CD8-positive, alpha-beta memory T cell (primary cell): ENCODE results near the gene TXNDC9. TPM values are rescaled to one million over a fixed set of nuclear protein-coding genes. Genes with fewer than 3 reads are reported as not detected.

Experiments used
- CTCF ChIA-PET: fragments of 350-600 bp; sonication (Branson Sonifier 250); formaldehyde crosslinking; loops from one replicate; lab custom pipeline; 2021; ENCODE audit warnings: antibody characterized with exemption; lab: Charles Lee
- POLR2A ChIA-PET: fragments of 350-600 bp; sonication (Branson Sonifier 250); formaldehyde crosslinking; loops from one replicate; lab custom pipeline; 2021; ENCODE audit warnings: antibody characterized with exemption; lab: Charles Lee
- DNase-seq, 5 donors: peaks; one replicate each; pipeline versions ENCODE4 v3.0.0 to v3.0.0-alpha.2; 2020 to 2022; ENCODE audit warnings: mixed read lengths in 1 of 5
- H3K27ac ChIP-seq: one replicate; pipeline ENCODE4 v1.7.0; 2013; ENCODE audit warnings: low read depth, mild to moderate bottlenecking, low read length, moderate library complexity
- H3K27me3 ChIP-seq: 2 replicates; pipeline ENCODE4 v1.7.0; 2013; ENCODE audit warnings: low read length, mild to moderate bottlenecking; ENCODE audit not compliant: insufficient read depth, poor library complexity, severe bottlenecking
- H3K36me3 ChIP-seq: 2 replicates; pipeline ENCODE4 v1.7.0; 2013; ENCODE audit warnings: mild to moderate bottlenecking, low read length, moderate library complexity; ENCODE audit not compliant: insufficient read depth
- H3K4me1 ChIP-seq: 2 replicates; pipeline ENCODE4 v1.7.0; 2013; ENCODE audit warnings: mild to moderate bottlenecking, low read length, moderate library complexity; ENCODE audit not compliant: insufficient read depth
- H3K4me3 ChIP-seq: 2 replicates; pipeline ENCODE4 v1.7.0; 2013; ENCODE audit warnings: mild to moderate bottlenecking, low read length
- H3K9me3 ChIP-seq: 2 replicates; pipeline ENCODE4 v1.7.0; 2013; ENCODE audit warnings: mild to moderate bottlenecking, low read length
- H3K27ac Mint-ChIP-seq, 8 donors: one replicate each; pipeline ENCODE4 v1.8.0; 2020 to 2021; ENCODE audit warnings: mixed read lengths in 8 of 8, mild to moderate bottlenecking in 6 of 8, inconsistent platforms in 3 of 8, moderate library complexity in 3 of 8
- H3K27me3 Mint-ChIP-seq, 2 donors: one replicate each; pipeline ENCODE4 v1.8.0; 2020 to 2021; ENCODE audit warnings: mixed read lengths in 2 of 2, mild to moderate bottlenecking in 1 of 2, moderate library complexity in 1 of 2
- H3K36me3 Mint-ChIP-seq, 3 donors: one replicate each; pipeline ENCODE4 v1.8.0; 2020 to 2021; ENCODE audit warnings: mixed read lengths in 3 of 3, inconsistent platforms in 1 of 3, mild to moderate bottlenecking in 1 of 3
- H3K4me1 Mint-ChIP-seq, 3 donors: one replicate each; pipeline ENCODE4 v1.8.0; 2020 to 2021; ENCODE audit warnings: mixed read lengths in 3 of 3, inconsistent platforms in 1 of 3, mild to moderate bottlenecking in 1 of 3
- H3K4me3 Mint-ChIP-seq, 7 donors: one replicate each; pipeline ENCODE4 v1.8.0; 2020 to 2021; ENCODE audit warnings: mixed read lengths in 7 of 7, mild to moderate bottlenecking in 6 of 7, moderate library complexity in 4 of 7, inconsistent platforms in 2 of 7
- H3K9me3 Mint-ChIP-seq, 5 donors: one replicate each; pipeline ENCODE4 v1.8.0; 2020 to 2022; ENCODE audit warnings: mixed read lengths in 5 of 5, mild to moderate bottlenecking in 3 of 5, moderate library complexity in 2 of 5, inconsistent platforms in 1 of 5
- polyA plus RNA-seq: library from polyadenylated mRNA; unstranded; fragments of 300-500 nt; fragmentation: Illumina TruSeq; gene quantifications from one replicate; pipeline ENCODE4 v1.2.3, GENCODE V29; 2021
- total RNA-seq, 2 experiments: library from RNA; stranded (reverse); gene quantifications; one replicate each; pipeline ENCODE4 v1.2.3, GENCODE V29; 2021

The TXNDC9 gene, protein sequence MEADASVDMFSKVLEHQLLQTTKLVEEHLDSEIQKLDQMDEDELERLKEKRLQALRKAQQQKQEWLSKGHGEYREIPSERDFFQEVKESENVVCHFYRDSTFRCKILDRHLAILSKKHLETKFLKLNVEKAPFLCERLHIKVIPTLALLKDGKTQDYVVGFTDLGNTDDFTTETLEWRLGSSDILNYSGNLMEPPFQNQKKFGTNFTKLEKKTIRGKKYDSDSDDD
- total RNA-seq (10 to 100 TPM; 32.9 to 34.1 TPM), polyA plus RNA-seq (51.3 TPM)

DNA sequence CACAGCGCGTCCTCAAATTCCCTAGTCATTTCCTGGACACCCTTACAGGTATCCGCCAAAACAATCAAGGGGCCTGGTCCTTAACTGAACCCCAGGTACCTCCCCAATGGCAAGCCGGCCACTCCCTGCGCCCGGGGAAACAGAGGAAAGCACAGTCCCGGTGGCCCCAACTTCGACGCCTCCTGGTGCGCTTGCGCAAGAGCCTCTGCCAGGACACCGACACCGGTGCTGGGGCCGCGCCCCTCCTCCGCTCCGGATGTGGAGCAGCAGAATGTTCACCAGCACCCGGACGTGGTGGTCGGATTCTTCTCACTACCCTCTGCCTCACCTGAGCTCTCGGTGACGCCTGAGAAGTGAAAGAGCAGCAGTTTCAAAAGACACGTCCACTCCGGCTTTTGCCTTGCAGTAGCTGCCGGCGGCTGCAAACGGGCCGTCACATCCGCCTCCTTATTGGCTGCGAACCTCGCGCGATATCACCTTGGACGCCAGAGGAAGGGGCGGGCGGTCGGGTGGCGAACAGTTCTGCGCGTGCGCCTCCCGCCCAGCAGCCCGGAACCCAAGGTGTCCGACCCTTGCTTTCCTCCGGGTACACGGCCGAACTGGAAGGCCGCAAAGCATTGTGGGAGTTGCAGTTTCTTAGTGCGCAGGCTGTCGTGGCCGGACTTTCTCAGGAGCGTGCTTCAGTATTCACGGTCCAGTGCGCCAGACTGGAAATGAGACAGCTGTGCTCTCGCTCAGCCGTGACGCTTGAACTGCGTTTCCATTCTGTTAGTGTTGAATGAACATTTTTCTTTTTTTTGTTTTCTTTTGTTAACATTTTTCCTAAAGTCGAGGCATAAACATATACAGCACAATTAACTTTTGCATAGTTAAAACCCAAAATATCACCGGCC is at the start of gene TXNDC9:
Gene TXNDC9 (minus strand): TSS at position 423 of the 893 bp plus-strand sequence. CDS start 3,123 bp downstream, outside the sequence.
- no peaks in the 10 kb centered on the region for H3K27me3 Mint-ChIP-seq
- no peaks in the 10 kb centered on the region for H3K9me3 Mint-ChIP-seq
- H3K4me3 ChIP-seq: peak within 1 kb of the TSS; percentile 79
- H3K27me3 ChIP-seq: no peaks in the 10 kb centered on the region
- H3K4me1 ChIP-seq: peaks cover 37% of the 10 kb centered on the region
- H3K27ac ChIP-seq: peak within 1 kb of the TSS; percentile 83
- ChIA-PET POLR2A (interaction anchor here (0.7 to 2.8 kb wide), 5 partner anchors 12 to 195 kb away, joined by 3 to 10 read pairs (median 4); partner anchors contain the start of genes C2orf15, LIPT1, REV1 and TSGA10), CTCF (interaction anchor here (0.7 to 2.1 kb wide), 6 partner anchors 19 to 195 kb away, joined by 3 to 6 read pairs (median 4); partner anchors contain the start of gene REV1)
- H3K9me3 ChIP-seq: no peaks in the 10 kb centered on the region
- H3K27ac Mint-ChIP-seq: peak within 1 kb of the TSS in 1 of 8 donors; percentile 40
- H3K36me3 Mint-ChIP-seq: peaks cover 4 to 26% (median 12%) of the 10 kb centered on the region in 3 donors
- peak; percentile 97 to 98 (median 98) for DNase-seq
- peaks cover 20 to 42% (median 26%) of the 10 kb centered on the region in 3 donors for H3K4me1 Mint-ChIP-seq
- no peak within 1 kb of the TSS for H3K4me3 Mint-ChIP-seq
- no peaks in the 10 kb centered on the region for H3K36me3 ChIP-seq

DNA sequence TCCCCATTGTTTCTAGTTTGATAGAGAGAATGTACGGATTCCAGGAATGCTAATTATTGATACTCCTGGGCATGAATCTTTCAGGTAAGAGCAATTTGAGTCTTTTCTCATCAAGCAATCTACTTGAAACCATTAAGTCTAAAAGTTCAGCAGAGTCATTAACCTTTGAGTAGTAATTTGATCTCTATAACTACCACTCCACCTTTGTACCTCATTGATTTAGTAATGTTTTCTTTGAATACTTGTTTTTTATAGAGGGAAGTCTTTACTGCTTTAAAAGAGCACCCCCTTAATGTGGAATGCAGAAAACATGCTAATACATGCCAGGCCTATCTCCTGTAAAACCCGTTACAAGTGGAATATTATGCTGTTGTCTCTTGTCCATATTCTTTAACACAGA is 46.0 kb upstream of the TXNDC9 start:
- Histone ChIP-seq H3K4me1 (no peaks in the 10 kb centered on the region), H3K36me3 (peaks cover 19% of the 10 kb centered on the region), H3K27me3 (no peaks in the 10 kb centered on the region), H3K27ac (no peak overlapping the region), H3K4me3 (no peak overlapping the region), H3K9me3 (no peaks in the 10 kb centered on the region)
- POLR2A ChIA-PET: no interaction called here
- Mint-ChIP-seq H3K36me3 (peaks cover 4 to 85% (median 32%) of the 10 kb centered on the region in 3 donors), H3K27ac (peak overlapping the region in 1 of 8 donors; percentile 36), H3K27me3 (no peaks in the 10 kb centered on the region), H3K4me3 (no peak overlapping the region), H3K9me3 (no peaks in the 10 kb centered on the region), H3K4me1 (peaks cover 0 to 9% (median 7%) of the 10 kb centered on the region in 3 donors)
- CTCF ChIA-PET: interaction anchor here (1.1 kb wide), 1 partner anchor 11 kb away, joined by 4 read pairs; no protein-coding TSS in a partner anchor
- no peak for DNase-seq

DNA sequence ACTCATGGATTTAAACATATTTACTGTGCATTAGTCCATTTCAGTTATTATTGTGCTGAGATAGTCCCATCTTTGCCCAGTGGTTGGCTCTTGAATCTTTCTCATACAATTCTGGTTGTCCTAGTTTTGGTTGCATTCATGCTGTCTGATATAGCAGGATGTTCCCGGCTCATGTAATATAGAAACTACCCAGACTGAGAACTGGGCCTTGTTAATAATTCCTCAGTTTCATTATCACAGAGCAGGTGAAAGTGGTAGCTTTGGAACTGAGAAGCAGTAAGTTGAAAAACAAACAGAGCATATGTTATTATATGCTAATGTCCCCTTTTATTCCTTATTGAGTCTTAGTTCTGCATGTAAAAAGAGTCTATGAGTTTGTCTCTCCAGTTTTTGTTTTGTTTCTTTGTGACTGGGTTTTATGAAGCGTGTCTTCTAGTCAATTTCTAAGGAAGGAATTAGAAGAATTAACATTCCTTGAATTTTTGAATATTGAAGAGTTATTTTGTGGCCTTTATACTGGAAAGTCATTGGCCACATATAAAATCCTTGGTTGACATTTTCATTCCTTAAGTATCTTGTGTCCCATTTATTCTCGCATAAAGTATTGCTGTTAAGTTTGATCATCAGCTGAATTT is 44.4 kb upstream of the TXNDC9 start:
- Histone ChIP-seq H3K27ac (no peak overlapping the region), H3K9me3 (no peaks in the 10 kb centered on the region), H3K27me3 (no peaks in the 10 kb centered on the region), H3K4me3 (no peak overlapping the region), H3K4me1 (no peaks in the 10 kb centered on the region), H3K36me3 (peaks cover 26% of the 10 kb centered on the region)
- no peak overlapping the region for H3K4me3 Mint-ChIP-seq
- ChIA-PET POLR2A (no interaction called here), CTCF (no interaction called here)
- H3K9me3 Mint-ChIP-seq: no peaks in the 10 kb centered on the region
- no peak for DNase-seq
- peaks cover 4 to 90% (median 34%) of the 10 kb centered on the region in 3 donors for H3K36me3 Mint-ChIP-seq
- no peaks in the 10 kb centered on the region for H3K27me3 Mint-ChIP-seq
- H3K27ac Mint-ChIP-seq: peak overlapping the region in 4 of 8 donors; percentile 16 to 52 (median 26)
- H3K4me1 Mint-ChIP-seq: peaks cover 3 to 9% (median 7%) of the 10 kb centered on the region in 3 donors

DNA sequence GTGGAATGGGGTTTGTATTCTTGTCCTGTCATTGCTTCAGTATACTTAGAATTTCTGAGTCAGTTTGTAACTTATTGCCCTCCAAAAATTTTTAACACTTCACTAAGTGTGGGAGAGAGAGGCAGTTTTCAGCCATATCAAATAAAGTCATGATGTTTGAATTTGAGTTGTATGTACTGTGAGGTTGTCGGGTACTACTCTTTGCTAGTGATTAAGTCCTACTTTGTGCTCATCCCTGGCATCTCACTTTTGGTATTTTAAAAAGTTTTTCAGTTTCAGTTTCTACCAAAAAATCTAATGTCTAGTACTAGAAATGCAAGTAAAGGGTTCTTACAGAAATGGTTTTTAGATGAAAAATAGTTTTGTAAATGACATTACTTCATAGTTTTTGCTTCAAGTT is 41.7 kb upstream of the TXNDC9 start:
- Mint-ChIP-seq H3K27me3 (no peaks in the 10 kb centered on the region), H3K4me1 (peaks cover 3 to 7% (median 3%) of the 10 kb centered on the region in 3 donors), H3K9me3 (peaks cover 0 to 7% (median 4%) of the 10 kb centered on the region in 5 donors), H3K4me3 (no peak overlapping the region), H3K36me3 (peaks cover 22 to 94% (median 39%) of the 10 kb centered on the region in 3 donors), H3K27ac (peak overlapping the region in 1 of 8 donors; percentile 32)
- Histone ChIP-seq H3K4me1 (no peaks in the 10 kb centered on the region), H3K4me3 (no peak overlapping the region), H3K36me3 (peaks cover 25% of the 10 kb centered on the region), H3K9me3 (no peaks in the 10 kb centered on the region), H3K27me3 (no peaks in the 10 kb centered on the region), H3K27ac (no peak overlapping the region)
- ChIA-PET POLR2A (no interaction called here), CTCF (no interaction called here)
- DNase-seq: no peak

DNA sequence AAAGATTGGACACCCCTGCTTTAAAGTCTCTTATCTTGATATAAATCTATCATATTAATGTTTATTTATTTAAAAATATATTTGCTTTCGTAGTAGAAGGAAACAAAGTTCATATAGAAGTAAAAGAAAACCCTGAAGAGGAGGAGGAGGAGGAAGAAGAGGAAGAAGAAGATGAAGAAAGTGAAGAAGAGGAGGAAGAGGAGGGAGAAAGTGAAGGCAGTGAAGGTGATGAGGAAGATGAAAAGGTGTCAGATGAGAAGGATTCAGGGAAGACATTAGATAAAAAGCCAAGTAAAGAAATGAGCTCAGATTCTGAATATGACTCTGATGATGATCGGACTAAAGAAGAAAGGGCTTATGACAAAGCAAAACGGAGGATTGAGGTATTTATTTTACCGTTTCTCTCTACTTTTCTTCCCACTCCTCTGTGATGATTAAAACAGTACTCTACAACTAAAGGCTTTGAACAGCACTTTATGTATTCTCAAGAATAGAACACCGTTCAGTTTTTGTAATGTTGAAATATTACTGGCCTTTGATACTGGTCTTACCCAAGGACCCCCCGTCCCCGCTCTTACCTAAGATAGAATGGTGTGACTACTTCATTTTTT is 40.2 kb upstream of the TXNDC9 start:
- peaks cover 3 to 7% (median 3%) of the 10 kb centered on the region in 3 donors for H3K4me1 Mint-ChIP-seq
- peak overlapping the region in 3 of 8 donors; percentile 67 to 83 (median 83) for H3K27ac Mint-ChIP-seq
- Histone ChIP-seq H3K4me1 (no peaks in the 10 kb centered on the region), H3K27ac (no peak overlapping the region), H3K4me3 (no peak overlapping the region), H3K36me3 (peaks cover 26% of the 10 kb centered on the region), H3K27me3 (no peaks in the 10 kb centered on the region), H3K9me3 (no peaks in the 10 kb centered on the region)
- DNase-seq: no peak
- peaks cover 27 to 91% (median 43%) of the 10 kb centered on the region in 3 donors for H3K36me3 Mint-ChIP-seq
- no peak overlapping the region for H3K4me3 Mint-ChIP-seq
- H3K9me3 Mint-ChIP-seq: peaks cover 0 to 7% (median 4%) of the 10 kb centered on the region in 5 donors
- POLR2A ChIA-PET: no interaction called here
- H3K27me3 Mint-ChIP-seq: no peaks in the 10 kb centered on the region
- CTCF ChIA-PET: no interaction called here

DNA sequence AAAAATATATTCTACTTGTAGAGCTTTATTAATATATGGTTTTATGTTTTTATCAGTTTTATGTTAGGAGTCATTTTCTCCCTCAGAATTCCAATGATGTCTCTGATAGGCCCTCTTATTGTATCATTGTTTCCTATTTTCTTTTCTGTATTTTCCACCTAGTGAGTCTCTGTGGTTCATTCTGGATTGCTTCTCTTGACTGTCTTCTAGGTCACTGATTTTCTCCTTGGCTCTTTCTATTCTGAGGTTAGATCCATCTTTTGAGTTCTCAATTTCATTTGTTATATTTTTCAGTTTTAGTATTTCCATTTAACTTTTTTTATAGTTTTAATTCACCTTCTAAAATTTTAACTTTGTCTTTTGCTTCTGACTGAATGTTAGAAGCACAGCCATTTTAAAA is 38.6 kb upstream of the TXNDC9 start:
- H3K4me3 ChIP-seq: no peak overlapping the region
- peaks cover 3 to 7% (median 3%) of the 10 kb centered on the region in 3 donors for H3K4me1 Mint-ChIP-seq
- POLR2A ChIA-PET: no interaction called here
- H3K27ac Mint-ChIP-seq: no peak overlapping the region
- no peaks in the 10 kb centered on the region for H3K27me3 ChIP-seq
- CTCF ChIA-PET: interaction anchor here (0.7 kb wide), 1 partner anchor 24 kb away, joined by 3 read pairs; no protein-coding TSS in a partner anchor
- no peak overlapping the region for H3K27ac ChIP-seq
- H3K4me3 Mint-ChIP-seq: no peak overlapping the region
- no peaks in the 10 kb centered on the region for H3K27me3 Mint-ChIP-seq
- peaks cover 27 to 87% (median 36%) of the 10 kb centered on the region in 3 donors for H3K36me3 Mint-ChIP-seq
- H3K4me1 ChIP-seq: no peaks in the 10 kb centered on the region
- no peak for DNase-seq
- H3K36me3 ChIP-seq: peaks cover 29% of the 10 kb centered on the region
- no peaks in the 10 kb centered on the region for H3K9me3 ChIP-seq
- peaks cover 0 to 7% (median 4%) of the 10 kb centered on the region in 5 donors for H3K9me3 Mint-ChIP-seq

DNA sequence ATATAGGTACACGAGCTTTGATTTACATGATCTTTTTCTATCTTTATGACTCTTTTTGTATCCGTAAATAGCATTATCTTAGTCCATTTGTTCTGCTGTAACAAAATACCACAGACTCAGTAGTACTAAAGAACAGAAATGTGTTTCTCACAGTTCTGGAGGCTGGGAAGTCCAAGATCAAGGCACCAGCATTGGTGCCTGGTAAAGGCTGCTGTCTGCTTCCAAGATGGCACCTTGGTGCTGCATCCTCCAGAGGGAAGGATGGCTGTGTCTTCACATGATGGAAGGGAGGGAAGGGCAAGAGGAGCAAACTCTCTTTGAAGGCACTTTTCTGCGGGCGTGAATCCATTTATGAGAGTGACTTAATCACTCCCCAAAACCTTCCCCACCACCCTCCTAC is 37.0 kb upstream of the TXNDC9 start:
- Histone ChIP-seq H3K4me3 (no peak overlapping the region), H3K4me1 (no peaks in the 10 kb centered on the region), H3K9me3 (no peaks in the 10 kb centered on the region), H3K36me3 (peaks cover 30% of the 10 kb centered on the region), H3K27ac (no peak overlapping the region), H3K27me3 (no peaks in the 10 kb centered on the region)
- Mint-ChIP-seq H3K27me3 (no peaks in the 10 kb centered on the region), H3K4me3 (no peak overlapping the region), H3K4me1 (peaks cover 3 to 7% (median 3%) of the 10 kb centered on the region in 3 donors), H3K9me3 (peaks cover 0 to 7% (median 4%) of the 10 kb centered on the region in 5 donors), H3K36me3 (peaks cover 27 to 86% (median 40%) of the 10 kb centered on the region in 3 donors), H3K27ac (no peak overlapping the region)
- no peak for DNase-seq
- CTCF ChIA-PET: no interaction called here
- POLR2A ChIA-PET: no interaction called here
